ENCODE results near the gene GRIK3. TPM values are rescaled to one million over a fixed set of nuclear protein-coding genes. Genes with fewer than 3 reads are reported as not detected.

Gene GRIK3
- total RNA-seq, 1 donor, result under 0.01 TPM

DNA sequence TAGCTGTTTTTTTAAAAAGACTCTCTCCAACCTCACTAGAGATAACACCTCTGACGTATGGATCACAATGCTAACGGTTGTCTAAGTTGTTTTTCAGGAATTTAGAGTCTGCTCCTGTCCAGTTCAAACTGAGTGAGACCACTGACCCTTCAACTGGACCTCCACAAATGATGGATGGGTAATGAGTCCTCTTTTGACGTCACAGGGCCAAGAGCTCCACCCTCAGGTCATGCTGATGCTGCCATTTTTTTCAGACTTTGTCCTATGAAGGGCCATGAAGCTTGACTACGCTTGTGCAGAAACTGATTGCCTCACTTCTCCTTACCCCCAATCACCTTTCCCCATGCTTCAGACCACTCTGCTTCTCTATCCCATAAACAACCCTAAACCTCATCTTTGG is 16.6 kb downstream of the GRIK3 start:
- no peak for DNase-seq (ENCODE audit: low read depth in 2 of 3, low spot score in 2 of 3)

- no peak for DNase-seq (ENCODE audit: low read depth in 2 of 3, low spot score in 2 of 3)
Measured at GRCh38 chr1:37016121-37016520, 18.2 kb downstream of the GRIK3 start.

- no peak for DNase-seq (ENCODE audit: low read depth in 2 of 3, low spot score in 2 of 3)
Measured at GRCh38 chr1:37015713-37016112, 18.6 kb downstream of the GRIK3 start.

DNA sequence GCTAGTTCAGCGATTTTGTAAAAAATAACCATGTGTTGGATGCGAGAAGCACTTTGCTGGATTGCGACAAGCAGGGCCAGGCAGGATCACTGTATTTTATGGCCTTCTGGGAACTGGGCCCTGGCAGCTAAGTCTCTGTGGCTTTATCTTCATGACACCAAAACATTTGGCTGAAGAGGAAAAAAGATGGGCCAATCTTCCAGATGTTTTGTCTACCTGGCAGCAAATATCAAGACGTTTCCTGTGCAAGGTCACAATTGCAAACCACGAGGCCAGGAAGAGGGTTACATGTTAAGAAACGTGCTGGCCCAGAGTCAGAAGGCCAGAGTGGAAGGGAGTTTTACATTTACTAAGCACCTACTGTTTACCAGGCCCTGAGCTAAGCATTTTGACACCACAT is 22.1 kb downstream of the GRIK3 start:
- no peak for DNase-seq (ENCODE audit: low read depth in 2 of 3, low spot score in 2 of 3)

GRCh38 chr1:37010011-37010410 is 24.3 kb downstream of the GRIK3 start:
- DNase-seq (ENCODE audit: low read depth in 2 of 3, low spot score in 2 of 3), result no peak

- no peak for DNase-seq (ENCODE audit: low read depth in 2 of 3, low spot score in 2 of 3)
Measured at GRCh38 chr1:37009521-37009920, 24.8 kb downstream of the GRIK3 start.

GRCh38 chr1:37006132-37006868 is 28.0 kb downstream of the GRIK3 start:
- no peak for DNase-seq (ENCODE audit: low read depth in 2 of 3, low spot score in 2 of 3)

DNA sequence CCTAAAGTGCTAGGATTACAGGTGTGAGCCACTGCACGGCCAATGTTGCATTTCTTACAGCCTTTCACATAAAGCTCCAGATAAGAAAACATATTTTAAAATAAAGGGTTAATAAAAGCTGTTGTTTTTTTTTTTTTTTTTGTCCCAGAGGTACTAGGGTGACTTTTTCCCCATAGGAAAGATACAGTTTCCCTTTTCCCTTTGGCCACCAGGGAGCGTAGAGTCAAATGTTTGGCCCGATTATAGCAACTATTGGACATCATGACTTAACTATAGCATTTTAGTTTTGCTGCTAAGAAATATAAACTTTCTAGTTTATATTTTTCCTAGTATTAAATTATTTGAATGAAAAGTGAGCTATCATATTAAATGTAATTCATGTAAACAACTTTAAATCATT is 31.4 kb downstream of the GRIK3 start:
- no peak for DNase-seq (ENCODE audit: low read depth in 2 of 3, low spot score in 2 of 3)

DNA sequence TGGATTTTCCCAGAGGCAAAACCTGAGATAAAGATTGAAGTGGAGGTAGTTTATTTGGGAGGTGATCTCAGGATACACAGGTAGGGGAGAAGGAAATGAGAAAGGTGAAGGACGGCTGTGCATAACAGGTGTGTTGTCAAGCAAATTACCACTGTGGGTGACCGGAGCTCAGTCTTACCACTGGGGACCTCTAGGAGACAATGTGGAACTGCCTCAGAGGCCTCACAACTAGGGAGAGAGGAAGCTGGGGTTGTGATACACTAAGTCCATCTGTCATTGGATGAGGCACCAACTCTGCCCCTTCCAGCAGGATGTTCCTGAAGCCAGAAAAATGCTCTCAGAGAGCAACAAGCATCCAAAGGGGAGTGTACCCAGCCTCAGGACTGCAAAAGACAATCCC is 32.6 kb downstream of the GRIK3 start:
- DNase-seq (ENCODE audit: low read depth in 2 of 3, low spot score in 2 of 3), result no peak

DNA sequence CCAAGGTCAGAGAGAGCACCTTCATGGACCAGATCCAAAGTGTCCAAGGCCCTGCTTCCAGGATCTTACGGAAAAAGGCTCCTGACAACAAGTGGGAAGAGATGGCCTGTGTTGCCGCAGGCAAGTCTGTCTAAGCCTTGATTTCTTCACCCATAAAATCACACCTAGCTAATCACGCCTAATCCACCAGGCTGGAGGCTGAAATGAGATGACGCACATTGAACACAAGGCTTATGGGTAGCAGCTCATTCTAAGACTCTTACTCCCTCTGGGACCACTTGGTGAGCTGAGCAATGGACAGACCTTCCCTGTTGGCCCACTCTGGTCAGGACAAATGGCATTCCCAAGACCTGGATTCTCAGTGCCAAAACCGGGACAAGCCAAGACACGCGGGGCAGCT is 38.2 kb downstream of the GRIK3 start:
- no peak for DNase-seq (ENCODE audit: low read depth in 2 of 3, low spot score in 2 of 3)

- no peak for DNase-seq (ENCODE audit: low read depth in 2 of 3, low spot score in 2 of 3)
Measured at GRCh38 chr1:36994868-36995267, 39.4 kb downstream of the GRIK3 start.

DNA sequence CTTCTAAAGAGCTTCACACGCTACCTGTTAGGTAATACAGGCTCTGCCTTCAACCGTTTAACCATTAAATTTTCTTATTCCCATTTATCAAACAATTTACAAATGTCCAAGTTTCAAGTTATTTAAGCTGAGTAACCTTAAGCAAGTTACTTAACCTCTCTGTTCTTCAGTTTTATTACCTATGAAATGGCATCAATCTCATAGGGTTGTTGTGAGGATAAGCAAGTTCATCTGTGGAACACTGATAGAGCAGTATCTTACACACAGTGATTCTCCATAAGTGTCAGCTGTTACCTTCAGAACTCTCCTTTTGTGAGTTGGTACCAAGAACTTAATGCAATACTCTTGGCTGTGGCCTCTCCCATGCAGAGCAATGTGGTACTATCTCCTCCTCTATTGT is 40.0 kb downstream of the GRIK3 start:
- DNase-seq (ENCODE audit: low read depth in 2 of 3, low spot score in 2 of 3), result no peak

- no peak for DNase-seq (ENCODE audit: low read depth in 2 of 3, low spot score in 2 of 3)
Measured at GRCh38 chr1:36992139-36992943, 42.0 kb downstream of the GRIK3 start.

- no peak for DNase-seq (ENCODE audit: low read depth in 2 of 3, low spot score in 2 of 3)
Measured at GRCh38 chr1:36991551-36991950, 42.8 kb downstream of the GRIK3 start.

GRCh38 chr1:36990928-36991327 is 43.4 kb downstream of the GRIK3 start:
- DNase-seq (ENCODE audit: low read depth in 2 of 3, low spot score in 2 of 3), result no peak

- no peak for DNase-seq (ENCODE audit: low read depth in 2 of 3, low spot score in 2 of 3)
Measured at GRCh38 chr1:36989241-36989640, 45.1 kb downstream of the GRIK3 start.

GRCh38 chr1:36988741-36989193 is 45.5 kb downstream of the GRIK3 start:
- DNase-seq (ENCODE audit: low read depth in 2 of 3, low spot score in 2 of 3), result no peak

DNA sequence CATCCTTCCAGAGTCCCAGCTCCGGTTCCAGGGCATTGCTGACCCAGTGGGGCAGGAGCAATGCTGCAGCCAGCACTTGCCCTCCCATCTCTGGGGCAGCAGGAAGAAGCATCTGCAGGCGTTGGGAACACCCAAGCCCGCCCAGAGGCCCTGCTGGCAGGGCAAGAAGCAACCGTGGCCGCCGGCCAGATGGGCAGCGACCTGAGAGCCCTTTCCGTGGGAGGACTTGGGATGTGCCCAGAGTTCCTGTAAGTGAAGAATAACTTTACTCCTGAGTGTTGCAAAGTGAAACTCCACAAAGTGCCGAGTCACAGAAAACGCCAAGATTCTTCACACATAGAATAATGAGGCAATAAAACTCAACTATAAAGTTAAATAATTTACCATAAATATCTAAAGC is 46.0 kb downstream of the GRIK3 start:
- DNase-seq (ENCODE audit: low read depth in 2 of 3, low spot score in 2 of 3), result no peak

- no peak for DNase-seq (ENCODE audit: low read depth in 2 of 3, low spot score in 2 of 3)
Measured at GRCh38 chr1:36987276-36987675, 47.0 kb downstream of the GRIK3 start.

DNA sequence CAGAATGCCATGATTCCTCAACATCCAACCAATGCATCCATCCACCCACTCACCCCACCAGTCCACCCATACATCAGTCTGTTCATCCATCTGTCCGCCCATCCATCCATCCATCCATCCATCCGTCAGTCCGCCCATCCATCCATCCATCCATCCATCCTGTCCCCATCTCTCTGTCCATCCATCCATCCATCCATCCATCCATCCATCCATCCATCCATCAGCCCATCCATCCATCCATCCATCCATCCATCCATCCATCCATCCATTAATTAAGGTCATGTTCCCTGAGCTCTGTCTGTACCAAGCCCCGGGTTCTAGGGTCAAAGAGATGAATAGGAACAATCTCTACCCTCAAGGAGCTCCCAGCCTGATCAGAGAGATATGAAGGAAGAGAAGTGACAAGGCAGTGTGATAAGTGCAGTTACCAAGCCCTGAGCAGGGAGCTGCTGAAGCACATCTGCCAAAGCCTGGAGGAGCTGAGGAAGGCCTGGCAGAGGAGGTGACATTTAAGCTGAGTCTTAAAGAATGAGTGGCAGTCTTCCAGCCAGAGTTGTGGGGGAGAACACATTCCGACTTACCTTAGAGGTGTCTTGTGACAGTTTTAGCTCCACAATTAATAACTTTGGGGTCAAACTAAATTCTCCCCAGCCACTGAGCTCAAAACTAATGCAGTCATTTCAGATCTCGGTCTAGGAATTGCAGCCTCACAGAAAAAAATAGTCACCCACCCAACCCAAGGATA is 47.9 kb downstream of the GRIK3 start:
- no peak for DNase-seq (ENCODE audit: low read depth in 2 of 3, low spot score in 2 of 3)

DNA sequence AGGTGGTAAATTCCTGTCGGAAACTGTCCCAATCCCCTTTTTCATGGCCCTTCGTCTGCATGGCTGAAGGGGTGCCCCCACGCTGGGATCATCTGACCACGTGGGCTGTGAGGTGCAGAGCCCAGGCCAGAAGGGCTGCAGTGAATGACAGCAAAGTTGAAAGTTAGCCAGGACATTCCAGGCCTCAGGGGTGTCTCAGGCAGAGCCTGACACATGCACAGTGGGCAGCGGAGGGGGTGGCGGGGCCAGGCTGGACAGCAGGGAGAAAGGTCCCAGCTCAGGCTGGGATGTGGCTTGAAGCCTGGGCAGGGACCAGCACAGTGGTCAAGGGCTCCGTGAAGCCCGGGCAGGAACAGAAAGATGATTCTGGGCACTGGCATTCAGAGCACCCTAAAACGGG is 49.6 kb downstream of the GRIK3 start:
- no peak for DNase-seq (ENCODE audit: low read depth in 2 of 3, low spot score in 2 of 3)

All from hematopoietic multipotent progenitor cell (in vitro differentiated cells).